HCT116 (cell line): ENCODE results near the gene UAP1L1. TPM values are rescaled to one million over a fixed set of nuclear protein-coding genes. Genes with fewer than 3 reads are reported as not detected.

Experiments
- ATAC-seq: fragments of 200-7000 bp; cut with Tn5 transposase; 2 replicates; pipeline ENCODE4 v1.9.1; 2020; ENCODE audit warnings: mild to moderate bottlenecking, moderate library complexity
- BruUV-seq: library from RNA; stranded (reverse); fragments of 400-500 nt; replicated peaks from 2 replicates; lab custom pipeline; 2021; lab: Mats Ljungman, UMichigan
- CTCF ChIA-PET: fragments of 300-600 bp; sonication (Branson Sonifier 250); formaldehyde crosslinking; loops from one replicate; lab custom pipeline; 2021; ENCODE audit warnings: antibody characterized with exemption; lab: Charles Lee
- POLR2A ChIA-PET: fragments of 300-600, 350-600 bp; sonication (Branson Sonifier 250); formaldehyde crosslinking; loops from one replicate; lab custom pipeline; 2021; ENCODE audit warnings: antibody characterized with exemption; lab: Charles Lee
- RAD21 ChIA-PET, 2 experiments: fragments of 300-600 bp; sonication (Branson Sonifier 250); formaldehyde crosslinking; loops; one replicate each; lab custom pipeline; 2023; ENCODE audit warnings: low total read pairs in 2 of 2; ENCODE audit not compliant: uncharacterized antibody in 2 of 2, unreplicated experiment in 2 of 2, low non-redundant PET in 1 of 2; lab: Charles Lee
- DNase-seq: peaks from one replicate; pipeline ENCODE4 v3.0.0-alpha.2; 2010; ENCODE audit warnings: low read depth, low spot score
- H2AFZ ChIP-seq: fragments of 200-600 bp; shearing (Covaris generic), sonication (generic); 2 replicates; pipeline ENCODE4 v1.6.1; 2017; ENCODE audit warnings: low read depth, mixed run types, mixed read lengths, antibody characterized with exemption, low read length; ENCODE audit not compliant: poor library complexity, severe bottlenecking
- H3K27ac ChIP-seq: 2 replicates; pipeline ENCODE4 v1.5.1; 2012; ENCODE audit warnings: low read depth, low read length
- H3K27me3 ChIP-seq: fragments of 200-600 bp; sonication (generic); 2 replicates; pipeline ENCODE4 v1.6.1; 2016; ENCODE audit warnings: mixed run types, low read length, mixed read lengths; ENCODE audit not compliant: insufficient read depth
- H3K36me3 ChIP-seq, 2 experiments: fragments of 200-500 bp in 1 of 2; fragments of 200-600 bp in 1 of 2; sonication (Bioruptor generic) in 1 of 2; sonication (generic) in 1 of 2; 2 replicates each; pipeline versions ENCODE4 v1.5.1 to v1.6.1; 2014 to 2016; ENCODE audit warnings: low read length in 2 of 2, inconsistent platforms in 1 of 2, mixed read lengths in 1 of 2, mixed run types in 1 of 2; ENCODE audit not compliant: insufficient read depth in 2 of 2, control insufficient read depth in 1 of 2
- H3K4me1 ChIP-seq, 2 experiments: fragments of 200-600 bp in 1 of 2; sonication (generic) in 1 of 2; 2 replicates each; pipeline versions ENCODE4 v1.5.1 to v1.6.1; 2012 to 2017; ENCODE audit warnings: low read length in 2 of 2, inconsistent platforms in 1 of 2, mild to moderate bottlenecking in 1 of 2, mixed read lengths in 1 of 2, mixed run types in 1 of 2, moderate library complexity in 1 of 2; ENCODE audit not compliant: insufficient read depth in 2 of 2, control insufficient read depth in 1 of 2
- H3K4me2 ChIP-seq: fragments of 200-600 bp; sonication (generic); 2 replicates; pipeline ENCODE4 v1.6.1; 2017; ENCODE audit warnings: mixed run types, low read length, mixed read lengths
- H3K4me3 ChIP-seq, 2 experiments: fragments of 200-600 bp in 1 of 2; sonication (generic) in 1 of 2; replicated peaks in 1 of 2; 2 replicates each; pipeline ENCODE4 v1.5.1; 2011 to 2016; ENCODE audit warnings: low read length in 2 of 2, control low read depth in 1 of 2, low read depth in 1 of 2, mild to moderate bottlenecking in 1 of 2, mixed read lengths in 1 of 2, mixed run types in 1 of 2
- H3K79me2 ChIP-seq: fragments of 200-600 bp; sonication (generic); 2 replicates; pipeline ENCODE4 v1.6.1; 2017; ENCODE audit warnings: mild to moderate bottlenecking, mixed run types, low read length, moderate library complexity, mixed read lengths; ENCODE audit not compliant: insufficient read depth
- H3K9ac ChIP-seq: fragments of 200-600 bp; sonication (generic); 2 replicates; pipeline ENCODE4 v1.6.1; 2016; ENCODE audit warnings: low read length, mixed read lengths
- H3K9me2 ChIP-seq: fragments of 200-600 bp; sonication (generic), shearing (Covaris generic); 2 replicates; pipeline ENCODE4 v1.6.1; 2017; ENCODE audit warnings: mixed run types, mild to moderate bottlenecking, moderate library complexity; ENCODE audit not compliant: insufficient read depth
- H3K9me3 ChIP-seq, 2 experiments: fragments of 200-500 bp in 1 of 2; fragments of 200-600 bp in 1 of 2; sonication (Bioruptor generic) in 1 of 2; sonication (generic) in 1 of 2; 2 replicates each; pipeline ENCODE4 v1.6.1; 2014 to 2017; ENCODE audit warnings: low read length in 2 of 2, mixed read lengths in 2 of 2, inconsistent platforms in 1 of 2, low read depth in 1 of 2, mild to moderate bottlenecking in 1 of 2, mixed run types in 1 of 2, moderate library complexity in 1 of 2; ENCODE audit not compliant: control insufficient read depth in 1 of 2, insufficient read depth in 1 of 2
- H4K20me1 ChIP-seq: fragments of 200-600 bp; sonication (generic), shearing (Covaris generic); 2 replicates; pipeline ENCODE4 v1.6.1; 2017; ENCODE audit warnings: mixed run types, mild to moderate bottlenecking, moderate library complexity; ENCODE audit not compliant: insufficient read depth
- CBX3 ChIP-seq: IDR thresholded peaks from 2 replicates; pipeline ENCODE4 v1.6.1; 2012; ENCODE audit warnings: low read depth
- CEBPB ChIP-seq: IDR thresholded peaks from 2 replicates; pipeline ENCODE4 v1.6.1; 2012; ENCODE audit warnings: low read depth
- EGR1 ChIP-seq: IDR thresholded peaks from 2 replicates; pipeline ENCODE4 v1.6.1; 2012; ENCODE audit warnings: low read depth
- ELF1 ChIP-seq: IDR thresholded peaks from 2 replicates; pipeline ENCODE4 v1.6.1; 2012; ENCODE audit warnings: low read depth, borderline replicate concordance
- EZH2 ChIP-seq: fragments of 200-600 bp; sonication (generic); IDR thresholded peaks from 2 replicates; pipeline ENCODE4 v1.6.1; 2017; ENCODE audit warnings: antibody characterized with exemption, mixed run types
- EZH2phosphoT487 ChIP-seq: fragments of 200-600 bp; IDR thresholded peaks from 2 replicates; pipeline ENCODE4 v1.6.1; 2018; ENCODE audit warnings: antibody characterized with exemption, borderline replicate concordance
- FOSL1 ChIP-seq: IDR thresholded peaks from 2 replicates; pipeline ENCODE4 v1.6.1; 2012; ENCODE audit warnings: low read depth
- POLR2A ChIP-seq: IDR thresholded peaks from 2 replicates; pipeline ENCODE4 v1.7.0; 2011; ENCODE audit warnings: borderline replicate concordance; ENCODE audit not compliant: insufficient read depth, insufficient read length; ENCODE audit errors: extremely low read depth
- POLR2AphosphoS5 ChIP-seq: IDR thresholded peaks from 2 replicates; pipeline ENCODE4 v1.6.1; 2011; ENCODE audit warnings: mild to moderate bottlenecking, low read depth, low read length, moderate library complexity
- SIN3A ChIP-seq: IDR thresholded peaks from 2 replicates; pipeline ENCODE4 v1.6.1; 2012; ENCODE audit warnings: low read depth
- ZFX ChIP-seq: fragments of 450-650 bp; IDR thresholded peaks from 2 replicates; pipeline ENCODE4 v1.6.1; 2017
- intact Hi-C: fragments of 100-400 bp; cut with micrococcal nuclease; formaldehyde crosslinking; loops from 2 replicates; pipeline ENCODE4 v1.10.0; 2022
- total RNA-seq: library from RNA; stranded (reverse); gene quantifications from one replicate; pipeline ENCODE4 v1.2.1, GENCODE V29; 2021; ENCODE audit not compliant: unreplicated experiment
- TF ChIP-seq, protein P1 (sequence below): IDR thresholded peaks from 2 replicates; pipeline ENCODE4 v1.6.1; 2012
- TF ChIP-seq, protein P2 (sequence below): IDR thresholded peaks from 2 replicates; pipeline ENCODE4 v1.6.1; 2012; ENCODE audit warnings: low read depth

The UAP1L1 gene
- total RNA-seq, 1 experiment from 2014 or later, result 11.0 TPM

GRCh38 chr9:137110911-137111787 lies 33.8 kb downstream of the UAP1L1 start:
- H3K9me2 ChIP-seq, result no peaks in the 10 kb centered on the region
- ATAC-seq, result no peak
- no peak overlapping the region for H3K9ac ChIP-seq
- no peak for DNase-seq
- no peak overlapping the region for H3K4me3 ChIP-seq
- intact Hi-C loops, result no loop called here
- H2AFZ ChIP-seq, result no peak overlapping the region
- H3K4me1 ChIP-seq, result peaks cover 4 to 19% of the 10 kb centered on the region in 2 experiments
- H3K27ac ChIP-seq, result no peak overlapping the region
- ChIA-PET POLR2A (no interaction called here), RAD21 (no interaction called here), CTCF (no interaction called here)
- BruUV-seq, result no TSS peak
- peaks cover 19% of the 10 kb centered on the region for H3K79me2 ChIP-seq
- no peak for TF ChIP-seq EGR1
- TF ChIP-seq, protein P1, sequence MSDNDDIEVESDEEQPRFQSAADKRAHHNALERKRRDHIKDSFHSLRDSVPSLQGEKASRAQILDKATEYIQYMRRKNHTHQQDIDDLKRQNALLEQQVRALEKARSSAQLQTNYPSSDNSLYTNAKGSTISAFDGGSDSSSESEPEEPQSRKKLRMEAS, result no peak
- H3K4me2 ChIP-seq, result no peak overlapping the region
- no peaks in the 10 kb centered on the region for H4K20me1 ChIP-seq
- peaks cover 8 to 47% of the 10 kb centered on the region in 2 experiments; a peak in 3 of 4 replicates for H3K36me3 ChIP-seq
- H3K9me3 ChIP-seq, result no peaks in the 10 kb centered on the region
- H3K27me3 ChIP-seq, result no peaks in the 10 kb centered on the region

DNA sequence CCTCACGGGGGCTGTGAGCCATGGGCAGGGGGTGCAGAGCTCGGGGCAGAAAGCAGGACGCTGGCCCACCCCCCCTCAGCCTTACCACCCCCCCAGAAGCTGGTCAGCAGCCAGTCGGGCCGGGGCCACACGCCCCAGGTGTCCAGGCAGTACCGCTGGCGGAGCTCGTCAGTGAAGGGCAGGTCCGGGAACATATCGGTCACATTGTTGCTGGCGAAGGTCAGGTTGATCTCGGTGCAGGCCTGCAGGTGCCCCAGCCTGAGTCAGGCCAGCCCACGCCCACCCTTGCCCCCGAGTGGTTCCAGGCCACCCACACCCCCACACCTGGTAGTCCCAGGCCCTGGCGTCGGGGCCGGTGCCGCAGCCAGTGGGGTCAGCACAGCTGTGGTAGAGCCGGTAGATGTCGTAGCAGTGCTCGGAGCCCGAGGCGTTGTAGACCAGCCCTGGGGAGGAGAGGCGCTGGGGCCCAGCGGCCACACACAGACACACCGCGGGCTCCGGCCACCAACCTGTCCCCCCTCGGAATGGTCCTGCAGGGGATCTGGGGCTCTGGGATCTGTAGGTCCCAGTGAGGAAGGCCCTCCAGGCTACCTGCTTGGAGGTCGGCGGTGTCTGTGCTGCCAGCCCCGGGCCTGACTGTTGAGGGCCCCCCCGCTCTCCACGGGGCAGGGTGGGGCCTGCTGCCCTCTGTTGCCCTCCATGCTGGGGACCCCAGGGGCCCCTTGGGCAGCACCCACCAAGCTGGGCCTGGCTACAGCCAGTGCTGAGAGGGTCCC lies 34.7 kb downstream of the UAP1L1 start:
- no peak overlapping the region for H2AFZ ChIP-seq
- ChIA-PET RAD21 (no interaction called here), POLR2A (no interaction called here), CTCF (no interaction called here)
- H3K4me1 ChIP-seq, result peaks cover 4 to 19% of the 10 kb centered on the region in 2 experiments
- no TSS peak for BruUV-seq
- H3K36me3 ChIP-seq, result peaks cover 8 to 47% of the 10 kb centered on the region in 2 experiments; a peak in 3 of 4 replicates
- H3K4me3 ChIP-seq, result no peak overlapping the region
- no peak overlapping the region for H3K9ac ChIP-seq
- H3K9me2 ChIP-seq, result no peaks in the 10 kb centered on the region
- H4K20me1 ChIP-seq, result no peaks in the 10 kb centered on the region
- no peak for ATAC-seq
- DNase-seq, result no peak
- H3K79me2 ChIP-seq, result peaks cover 19% of the 10 kb centered on the region
- no peaks in the 10 kb centered on the region for H3K9me3 ChIP-seq
- H3K27ac ChIP-seq, result no peak overlapping the region; the same call in 1 of the 2 replicates
- intact Hi-C loops, result no loop called here
- H3K27me3 ChIP-seq, result no peaks in the 10 kb centered on the region
- no peak overlapping the region for H3K4me2 ChIP-seq
- TF ChIP-seq ELF1 (no peak), FOSL1 (no peak), SIN3A (no peak), EZH2phosphoT487 (no peak), POLR2AphosphoS5 (no peak), POLR2A (no peak), CEBPB (no peak), ZFX (no peak), CBX3 (no peak), EZH2 (no peak)
- TF ChIP-seq, protein P2, sequence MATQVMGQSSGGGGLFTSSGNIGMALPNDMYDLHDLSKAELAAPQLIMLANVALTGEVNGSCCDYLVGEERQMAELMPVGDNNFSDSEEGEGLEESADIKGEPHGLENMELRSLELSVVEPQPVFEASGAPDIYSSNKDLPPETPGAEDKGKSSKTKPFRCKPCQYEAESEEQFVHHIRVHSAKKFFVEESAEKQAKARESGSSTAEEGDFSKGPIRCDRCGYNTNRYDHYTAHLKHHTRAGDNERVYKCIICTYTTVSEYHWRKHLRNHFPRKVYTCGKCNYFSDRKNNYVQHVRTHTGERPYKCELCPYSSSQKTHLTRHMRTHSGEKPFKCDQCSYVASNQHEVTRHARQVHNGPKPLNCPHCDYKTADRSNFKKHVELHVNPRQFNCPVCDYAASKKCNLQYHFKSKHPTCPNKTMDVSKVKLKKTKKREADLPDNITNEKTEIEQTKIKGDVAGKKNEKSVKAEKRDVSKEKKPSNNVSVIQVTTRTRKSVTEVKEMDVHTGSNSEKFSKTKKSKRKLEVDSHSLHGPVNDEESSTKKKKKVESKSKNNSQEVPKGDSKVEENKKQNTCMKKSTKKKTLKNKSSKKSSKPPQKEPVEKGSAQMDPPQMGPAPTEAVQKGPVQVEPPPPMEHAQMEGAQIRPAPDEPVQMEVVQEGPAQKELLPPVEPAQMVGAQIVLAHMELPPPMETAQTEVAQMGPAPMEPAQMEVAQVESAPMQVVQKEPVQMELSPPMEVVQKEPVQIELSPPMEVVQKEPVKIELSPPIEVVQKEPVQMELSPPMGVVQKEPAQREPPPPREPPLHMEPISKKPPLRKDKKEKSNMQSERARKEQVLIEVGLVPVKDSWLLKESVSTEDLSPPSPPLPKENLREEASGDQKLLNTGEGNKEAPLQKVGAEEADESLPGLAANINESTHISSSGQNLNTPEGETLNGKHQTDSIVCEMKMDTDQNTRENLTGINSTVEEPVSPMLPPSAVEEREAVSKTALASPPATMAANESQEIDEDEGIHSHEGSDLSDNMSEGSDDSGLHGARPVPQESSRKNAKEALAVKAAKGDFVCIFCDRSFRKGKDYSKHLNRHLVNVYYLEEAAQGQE, result no peak
